Bronchial epithelial cell (primary cell): Measurements from ENCODE around the gene TNFRSF19. TPM values are rescaled to one million over a fixed set of nuclear protein-coding genes. Genes with fewer than 3 reads are reported as not detected.

Source experiments
- DNase-seq: peaks from one replicate; pipeline ENCODE4 v3.0.0-alpha.2; 2010; ENCODE audit warnings: low read depth
- FAIRE-seq: peaks from 2 replicates; lab custom pipeline; 2011; peaks lifted over from hg19 to GRCh38; lab: Jason Lieb, UNC
- H3K27me3 ChIP-seq: 2 replicates; pipeline ENCODE4 v1.5.1; 2011; ENCODE audit warnings: low read length; ENCODE audit not compliant: control insufficient read depth, insufficient read depth
- H3K36me3 ChIP-seq: 2 replicates; pipeline ENCODE4 v1.5.1; 2011; ENCODE audit warnings: low read length; ENCODE audit not compliant: control insufficient read depth, insufficient read depth
- H3K4me3 ChIP-seq: 2 replicates; pipeline ENCODE4 v1.5.1; 2011; ENCODE audit warnings: mild to moderate bottlenecking, low read depth, low read length, control low read depth
- CTCF ChIP-seq: IDR thresholded peaks from 2 replicates; pipeline ENCODE4 v1.5.1; 2011; ENCODE audit warnings: mild to moderate bottlenecking, moderate library complexity, low read length, control low read depth, inconsistent platforms; ENCODE audit not compliant: insufficient read depth, severe bottlenecking
- total RNA-seq: library from RNA; depleted of rRNA; stranded (reverse); fragments of >200 nt; gene quantifications from 2 replicates; pipeline ENCODE4 v1.2.1, GENCODE V29; 2014

The TNFRSF19 gene
- total RNA-seq, 1 donor from 2014 or later, result 1.3 TPM

- no peak for TF ChIP-seq CTCF
- FAIRE-seq (no peak), DNase-seq (no peak)
- Histone ChIP-seq H3K27me3 (no peaks in the 10 kb centered on the region), H3K4me3 (no peak overlapping the region), H3K36me3 (no peaks in the 10 kb centered on the region)
Measured at GRCh38 chr13:23631311-23632047, 61.3 kb downstream of the TNFRSF19 start.

GRCh38 chr13:23632048-23632582, 61.9 kb downstream of the TNFRSF19 start:
- TF ChIP-seq CTCF, result no peak
- no peak for FAIRE-seq
- no peaks in the 10 kb centered on the region for H3K36me3 ChIP-seq
- H3K4me3 ChIP-seq, result no peak overlapping the region
- no peaks in the 10 kb centered on the region for H3K27me3 ChIP-seq
- no peak for DNase-seq

- no peak for TF ChIP-seq CTCF
Measured at GRCh38 chr13:23632741-23633140, 62.5 kb downstream of the TNFRSF19 start.

GRCh38 chr13:23634897-23635296, 64.7 kb downstream of the TNFRSF19 start:
- no peak overlapping the region for H3K4me3 ChIP-seq
- DNase-seq, result no peak
- no peak for FAIRE-seq
- no peaks in the 10 kb centered on the region for H3K27me3 ChIP-seq
- H3K36me3 ChIP-seq, result no peaks in the 10 kb centered on the region
- TF ChIP-seq CTCF, result no peak

More at GRCh38 chr13:23632741-23633140, 62.5 kb downstream of the TNFRSF19 start:
- Histone ChIP-seq H3K4me3 (no peak overlapping the region), H3K27me3 (no peaks in the 10 kb centered on the region), H3K36me3 (no peaks in the 10 kb centered on the region)
- FAIRE-seq, result no peak
- no peak for DNase-seq

- no peak for FAIRE-seq
- H3K36me3 ChIP-seq, result no peaks in the 10 kb centered on the region
Measured at GRCh38 chr13:23636360-23636759, 66.1 kb downstream of the TNFRSF19 start.

More at GRCh38 chr13:23636360-23636759, 66.1 kb downstream of the TNFRSF19 start:
- no peak for TF ChIP-seq CTCF
- Histone ChIP-seq H3K27me3 (no peaks in the 10 kb centered on the region), H3K4me3 (no peak overlapping the region)
- DNase-seq, result no peak
